ENCODE data around the gene POLD3.
"Not testable (repeated sequence)": the region's sequence is repeated elsewhere in the genome, so short reads cannot be mapped to it uniquely, and the experiment has no call there.

POLD3 gene

DNA sequence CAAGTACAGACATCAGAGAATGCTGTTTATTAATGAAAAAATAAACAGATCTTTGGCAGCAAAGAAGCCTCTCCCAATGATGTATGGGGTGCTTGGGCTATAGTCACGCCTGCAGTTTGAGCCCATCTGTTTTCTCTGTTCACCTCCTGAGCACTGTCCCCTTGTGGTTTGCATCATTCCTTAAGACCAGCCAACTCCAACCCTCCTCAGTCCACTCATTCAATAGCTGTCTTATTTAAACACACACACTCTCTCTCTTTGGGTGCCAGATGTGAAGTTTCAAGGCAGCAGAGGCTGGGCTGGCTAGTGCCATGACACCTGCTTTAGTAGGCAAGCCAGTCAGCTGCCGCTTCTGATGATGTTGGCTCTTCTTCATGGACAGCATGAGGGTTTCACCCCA is 58.1 kb downstream of the POLD3 start:
- no peak overlapping the region for H3K4me3 ChIP-seq (ENCODE audit: low read depth, low read length)
- TF ChIP-seq, protein P1, sequence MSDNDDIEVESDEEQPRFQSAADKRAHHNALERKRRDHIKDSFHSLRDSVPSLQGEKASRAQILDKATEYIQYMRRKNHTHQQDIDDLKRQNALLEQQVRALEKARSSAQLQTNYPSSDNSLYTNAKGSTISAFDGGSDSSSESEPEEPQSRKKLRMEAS (IDR thresholded peaks at IDR 0.05; ENCODE audit: low read depth, low read length): no peak
- DNase-seq (ENCODE audit: low read depth): no peak

DNA sequence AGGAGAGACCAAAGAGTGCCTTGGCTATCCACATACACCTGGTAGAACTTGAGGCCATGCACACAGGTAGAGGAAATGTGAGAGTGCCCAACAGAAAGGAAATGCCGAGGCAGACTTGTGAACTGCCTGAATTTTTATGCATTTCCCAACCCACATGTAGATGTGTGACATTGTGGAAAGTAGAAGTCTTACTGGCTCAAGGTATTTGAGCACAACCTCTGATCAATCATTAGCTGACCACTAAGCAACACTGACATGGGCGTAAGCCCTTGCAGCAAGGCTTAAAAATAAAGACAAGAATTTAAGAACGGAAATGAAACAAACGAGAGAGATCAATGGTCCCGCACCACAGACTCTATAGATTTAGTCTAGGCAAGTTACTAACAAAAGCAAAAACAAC is 62.6 kb downstream of the POLD3 start:
- no peak for DNase-seq (ENCODE audit: low read depth)
- TF ChIP-seq, protein P1 (IDR thresholded peaks at IDR 0.05; ENCODE audit: low read depth, low read length): no peak
- TF ChIP-seq MYC (IDR thresholded peaks at IDR 0.05; ENCODE audit: low read depth, low read length) (no peak), CTCF (IDR thresholded peaks at IDR 0.05; ENCODE audit: low read depth, low read length) (no peak), POLR2A (IDR thresholded peaks at IDR 0.05; ENCODE audit: extremely low read depth, insufficient read length) (no peak)

DNA sequence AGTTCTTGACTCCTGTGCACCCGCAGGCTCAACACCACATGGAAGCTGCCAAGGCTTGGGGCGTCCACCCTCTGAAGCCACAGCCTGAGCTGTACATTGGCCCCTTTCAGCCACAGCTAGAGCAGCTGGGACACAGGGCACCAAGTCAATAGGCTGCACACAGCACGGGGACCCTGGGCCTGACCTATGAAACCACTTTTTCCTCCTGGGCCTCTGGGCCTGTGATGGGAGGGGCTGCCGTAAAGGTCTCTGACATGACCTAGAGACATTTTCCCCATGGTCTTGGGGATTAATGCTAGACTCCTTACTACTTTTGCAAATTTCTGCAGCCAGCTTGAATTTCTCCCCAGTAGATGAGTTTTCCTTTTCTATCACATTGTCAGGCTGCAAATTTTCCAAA is 66.7 kb downstream of the POLD3 start:
- not testable (repeated sequence) for DNase-seq (ENCODE audit: low read depth); H3K4me3 ChIP-seq (ENCODE audit: low read depth, low read length)

More for the DNA sequence above, 62.6 kb downstream of the POLD3 start:
- H3K4me3 ChIP-seq (ENCODE audit: low read depth, low read length): no peak overlapping the region

- H3K4me3 ChIP-seq (ENCODE audit: low read depth, low read length): no peak overlapping the region
- DNase-seq (ENCODE audit: low read depth): no peak
- TF ChIP-seq MYC (IDR thresholded peaks at IDR 0.05; ENCODE audit: low read depth, low read length) (no peak), POLR2A (IDR thresholded peaks at IDR 0.05; ENCODE audit: extremely low read depth, insufficient read length) (no peak), CTCF (IDR thresholded peaks at IDR 0.05; ENCODE audit: low read depth, low read length) (no peak)
- TF ChIP-seq, protein P1 (IDR thresholded peaks at IDR 0.05; ENCODE audit: low read depth, low read length): no peak
These were observed 70.2 kb downstream of the POLD3 start for GRCh38 chr11:74662487-74663103.

DNA sequence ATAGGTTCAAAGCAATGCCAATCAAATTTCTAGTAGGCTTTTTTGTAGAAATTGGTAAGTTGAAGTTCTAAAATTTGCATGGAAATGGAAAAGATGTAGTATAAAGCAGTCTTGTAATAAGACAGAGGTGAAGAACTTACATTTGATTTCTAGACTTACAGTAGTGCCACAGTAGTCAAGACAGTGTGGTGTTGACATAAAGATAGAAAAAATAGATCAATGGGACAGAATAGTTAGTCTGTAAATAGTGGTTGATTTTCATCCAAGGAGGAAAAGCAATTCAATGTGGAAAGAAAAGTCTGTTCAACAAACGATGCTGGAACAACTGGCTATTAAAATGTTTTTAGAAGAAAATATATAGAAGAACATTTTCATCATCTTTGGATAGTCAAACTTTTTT is 70.9 kb downstream of the POLD3 start:
- TF ChIP-seq CTCF (IDR thresholded peaks at IDR 0.05; ENCODE audit: low read depth, low read length): no peak
- no peak for TF ChIP-seq POLR2A (IDR thresholded peaks at IDR 0.05; ENCODE audit: extremely low read depth, insufficient read length)
- TF ChIP-seq, protein P1 (IDR thresholded peaks at IDR 0.05; ENCODE audit: low read depth, low read length): no peak
- no peak for TF ChIP-seq MYC (IDR thresholded peaks at IDR 0.05; ENCODE audit: low read depth, low read length)
- H3K4me3 ChIP-seq (ENCODE audit: low read depth, low read length): no peak overlapping the region
- DNase-seq (ENCODE audit: low read depth): no peak

DNA sequence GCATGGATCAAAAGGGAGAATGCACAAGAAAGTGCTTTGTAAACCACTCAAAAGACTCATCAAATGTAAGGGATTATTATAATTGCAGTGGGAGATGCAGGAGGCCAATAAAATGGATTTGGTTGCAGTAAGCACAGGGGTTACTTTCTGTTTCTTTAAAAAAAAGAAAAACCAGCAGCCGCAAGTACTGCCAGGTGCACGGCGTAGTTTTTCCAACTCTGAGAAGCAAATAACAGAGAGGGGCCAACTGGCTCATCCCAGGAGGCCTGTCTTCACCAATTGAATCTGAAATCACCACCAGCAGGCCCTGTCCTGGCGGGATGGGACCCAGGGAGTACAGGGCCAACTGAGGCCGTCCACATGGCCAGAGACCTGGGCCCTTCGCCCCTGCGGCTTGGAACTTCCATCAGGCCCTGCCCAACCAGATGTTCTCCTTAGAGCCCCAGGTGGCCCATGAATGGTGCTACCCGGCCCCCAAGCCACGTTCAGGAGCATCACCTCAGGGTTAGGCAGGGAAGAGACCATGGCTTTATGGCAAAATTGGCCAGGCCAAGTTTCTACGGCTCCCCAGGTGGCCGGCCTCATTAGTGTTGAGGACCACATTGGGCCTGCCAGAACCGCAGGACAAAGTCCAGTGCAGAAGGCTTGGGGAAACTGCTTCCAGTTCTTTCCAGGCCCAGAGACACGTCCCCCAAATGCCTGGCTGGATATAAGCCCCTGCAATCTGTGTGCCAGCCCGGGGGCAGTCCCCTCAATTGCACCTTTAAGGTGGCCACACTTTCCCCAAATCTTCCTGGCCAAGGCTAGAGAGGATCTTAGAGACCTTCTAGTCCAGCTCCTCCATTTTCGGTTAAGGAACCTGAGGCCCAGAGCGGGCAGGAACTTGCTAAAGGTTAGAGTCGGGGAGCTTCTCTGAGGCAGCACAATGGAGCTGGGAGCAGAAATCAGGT is 77.1 kb downstream of the POLD3 start:
- TF ChIP-seq, protein P1 (IDR thresholded peaks at IDR 0.05; ENCODE audit: low read depth, low read length): no peak
- no peak for TF ChIP-seq CTCF (IDR thresholded peaks at IDR 0.05; ENCODE audit: low read depth, low read length)
- TF ChIP-seq MYC (IDR thresholded peaks at IDR 0.05; ENCODE audit: low read depth, low read length): no peak

More for the DNA sequence above, 77.1 kb downstream of the POLD3 start:
- DNase-seq (ENCODE audit: low read depth): no peak
- H3K4me3 ChIP-seq (ENCODE audit: low read depth, low read length): no peak overlapping the region

Measured in NB4 (cell line).